ENCODE results near the gene WDR83.
"Not testable (repeated sequence)": the region's sequence is repeated elsewhere in the genome, so short reads cannot be mapped to it uniquely, and the experiment has no call there.

The WDR83 gene

GRCh38 chr19:12656899-12657571 lies 9.6 kb upstream of the WDR83 start:
- no peak for DNase-seq

- no peak for DNase-seq
Measured at GRCh38 chr19:12657966-12658365, 8.6 kb upstream of the WDR83 start.

- DNase-seq: no peak
Measured at GRCh38 chr19:12660980-12661379, 5.6 kb upstream of the WDR83 start.

GRCh38 chr19:12664406-12665280 lies 2.0 kb upstream of the WDR83 start:
- DNase-seq: peak; percentile 22

GRCh38 chr19:12665281-12665573 lies 1.4 kb upstream of the WDR83 start:
- DNase-seq: no peak

- DNase-seq: no peak
Measured at GRCh38 chr19:12665671-12666264, 839 bp upstream of the WDR83 start.

GRCh38 chr19:12667731-12668302 lies 1.2 kb downstream of the WDR83 start:
- no peak for DNase-seq

GRCh38 chr19:12668346-12668745 lies 1.7 kb downstream of the WDR83 start:
- no peak for DNase-seq

GRCh38 chr19:12668932-12669269 lies 2.3 kb downstream of the WDR83 start:
- DNase-seq: peak; percentile 60

- DNase-seq: peak; percentile 86
Measured at GRCh38 chr19:12669270-12670158, 2.9 kb downstream of the WDR83 start.

- DNase-seq: no peak
Measured at GRCh38 chr19:12670159-12670928, 3.7 kb downstream of the WDR83 start.

- DNase-seq: peak; percentile 29
Measured at GRCh38 chr19:12672744-12673143, 6.1 kb downstream of the WDR83 start.

- no peak for DNase-seq
Measured at GRCh38 chr19:12675399-12675798, 8.8 kb downstream of the WDR83 start.

- DNase-seq: no peak
Measured at GRCh38 chr19:12675940-12676339, 9.3 kb downstream of the WDR83 start.

GRCh38 chr19:12676384-12676792 lies 9.8 kb downstream of the WDR83 start:
- peak; percentile 88 for DNase-seq

- no peak for DNase-seq
Measured at GRCh38 chr19:12676928-12677327, 10.3 kb downstream of the WDR83 start.

- not testable (repeated sequence) for DNase-seq
Measured at GRCh38 chr19:12678039-12678438, 11.4 kb downstream of the WDR83 start.

- no peak for DNase-seq
Measured at GRCh38 chr19:12680034-12680433, 13.4 kb downstream of the WDR83 start.

GRCh38 chr19:12681074-12681987 lies 14.7 kb downstream of the WDR83 start, which contains the start of gene DHPS:
Gene DHPS (minus strand): TSS chr19:12681880. CDS start chr19:12681766, 114 bp downstream.
- peak; percentile 98 for DNase-seq

GRCh38 chr19:12685831-12686230 lies 19.2 kb downstream of the WDR83 start:
- no peak for DNase-seq

All from DMS53 (cell line).